ENCODE measurements around the gene TMEM145. TPM values are rescaled to one million over a fixed set of nuclear protein-coding genes. Genes with fewer than 3 reads are reported as not detected.
A peak's percentile ranks its signal among the peaks of the same experiment; 100 is the strongest.

TMEM145 gene
- total and polyA plus RNA-seq, 10 of the 15 experiments (the other 5 are each of a cell fraction or from before 2014, with no cell fraction given), result 0.04 to 0.97 (median 0.16) TPM; not detected in 4

GRCh38 chr19:42292963-42293362, 20.1 kb upstream of the TMEM145 start:
- ATAC-seq, result no peak
- no peaks in the 10 kb centered on the region for H3K27me3 ChIP-seq (replicated peaks in 1 of 2; ENCODE audit: control insufficient read depth in 2 of 2, insufficient read depth in 2 of 2, low read length in 1 of 2)
- H3K4me1 ChIP-seq (ENCODE audit: control insufficient read depth, insufficient read depth, low read length), result no peaks in the 10 kb centered on the region; the same call in 1 of the 2 replicates
- no peak overlapping the region for H3K4me3 ChIP-seq
- FAIRE-seq, result no peak
- H3K9ac ChIP-seq (ENCODE audit: control insufficient read depth, insufficient read depth, low read length), result no peak overlapping the region
- CTCF ChIA-PET, result interaction anchor here (0.9 to 1.0 kb wide), 2 partner anchors 160 to 184 kb away, joined by 3 to 4 read pairs; partner anchors contain the start of gene POU2F2
- H3K27ac ChIP-seq (ENCODE audit: control insufficient read depth, insufficient read depth), result no peak overlapping the region
- H4K20me1 ChIP-seq (ENCODE audit: control insufficient read depth, insufficient read depth), result no peaks in the 10 kb centered on the region
- RAD21 ChIA-PET (ENCODE audit: unreplicated experiment), result no interaction called here
- BruUV-seq (replicated peaks), result no TSS peak
- no peaks in the 10 kb centered on the region for H3K9me3 ChIP-seq (replicated peaks; ENCODE audit: control insufficient read depth, insufficient read depth, low read length)
- TF ChIP-seq STAT3 (IDR thresholded peaks at IDR 0.05; ENCODE audit: low read depth, low read length) (no peak), HCFC1 (IDR thresholded peaks at IDR 0.05; ENCODE audit: low read length) (no peak), POLR2A (IDR thresholded peaks at IDR 0.05; ENCODE audit: low read depth, low read length) (0 out of 2 replicates have a peak, but pooled peaks have one; percentile 20)
- POLR2A ChIA-PET, result no interaction called here
- DNase-seq (ENCODE audit: low read depth, low spot score), result no peak
- H3K36me3 ChIP-seq (ENCODE audit: control insufficient read depth in 2 of 2, insufficient read depth in 2 of 2, low read length in 1 of 2), result peaks cover 25 to 27% of the 10 kb centered on the region in 2 experiments
- in situ Hi-C loops (cut with MboI) (no loop called here), intact Hi-C loops (cut with micrococcal nuclease; ENCODE audit: unreplicated experiment) (no loop called here)
- H2AFZ ChIP-seq (ENCODE audit: control insufficient read depth, low read depth, low read length), result no peak overlapping the region
- no peak overlapping the region for H3K4me2 ChIP-seq (ENCODE audit: control insufficient read depth, insufficient read depth)
- SMC1A ChIA-PET (ENCODE audit: uncharacterized antibody, unreplicated experiment), result no interaction called here
- WGBS (ENCODE audit: insufficient coverage, insufficient replicate concordance, low lambda C conversion rate, missing lambda C conversion rate), result 91% methylated on average over 10 of the region's 14 CpGs
- H3K79me2 ChIP-seq (ENCODE audit: control insufficient read depth, insufficient read depth, low read length), result no peaks in the 10 kb centered on the region

DNA sequence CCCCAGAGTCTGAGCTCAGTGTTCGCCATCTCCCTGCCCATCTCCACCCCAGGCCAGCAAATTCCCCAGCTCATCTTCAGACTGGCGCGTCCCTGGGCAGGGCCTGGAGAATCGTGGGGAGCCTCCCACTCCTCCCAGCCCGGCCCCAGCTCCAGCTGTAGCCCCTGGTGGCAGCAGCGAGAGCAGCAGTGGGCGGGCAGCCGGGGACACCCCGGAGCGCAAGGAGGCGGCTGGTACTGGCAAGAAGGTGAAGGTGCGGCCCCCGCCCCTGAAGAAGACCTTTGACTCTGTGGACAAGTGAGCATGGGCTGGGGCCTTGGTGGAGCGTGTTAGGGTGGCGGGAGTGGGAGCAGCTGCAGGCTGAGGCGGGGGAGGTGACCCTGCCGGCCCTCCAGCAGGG, 19.6 kb upstream of the TMEM145 start:
- in situ Hi-C loops (cut with MboI) (no loop called here), intact Hi-C loops (cut with micrococcal nuclease; ENCODE audit: unreplicated experiment) (no loop called here)
- TF ChIP-seq MYC (IDR thresholded peaks at IDR 0.05; ENCODE audit: insufficient read depth, insufficient read length, insufficient replicate concordance, low read length, severe bottlenecking), result no peak
- TF ChIP-seq GABPA (IDR thresholded peaks at IDR 0.05; ENCODE audit: low read depth), result no peak
- TF ChIP-seq HDGF (IDR thresholded peaks at IDR 0.05), result no peak
- no peak for TF ChIP-seq TCF3 (IDR thresholded peaks at IDR 0.05; ENCODE audit: borderline replicate concordance, insufficient read depth, low read depth, low read length)
- no peak for TF ChIP-seq SREBF2 (IDR thresholded peaks at IDR 0.05; ENCODE audit: low read length)
- TF ChIP-seq MEF2A (IDR thresholded peaks at IDR 0.05; ENCODE audit: insufficient read depth, low read depth, low read length), result no peak
- TF ChIP-seq, protein P1, sequence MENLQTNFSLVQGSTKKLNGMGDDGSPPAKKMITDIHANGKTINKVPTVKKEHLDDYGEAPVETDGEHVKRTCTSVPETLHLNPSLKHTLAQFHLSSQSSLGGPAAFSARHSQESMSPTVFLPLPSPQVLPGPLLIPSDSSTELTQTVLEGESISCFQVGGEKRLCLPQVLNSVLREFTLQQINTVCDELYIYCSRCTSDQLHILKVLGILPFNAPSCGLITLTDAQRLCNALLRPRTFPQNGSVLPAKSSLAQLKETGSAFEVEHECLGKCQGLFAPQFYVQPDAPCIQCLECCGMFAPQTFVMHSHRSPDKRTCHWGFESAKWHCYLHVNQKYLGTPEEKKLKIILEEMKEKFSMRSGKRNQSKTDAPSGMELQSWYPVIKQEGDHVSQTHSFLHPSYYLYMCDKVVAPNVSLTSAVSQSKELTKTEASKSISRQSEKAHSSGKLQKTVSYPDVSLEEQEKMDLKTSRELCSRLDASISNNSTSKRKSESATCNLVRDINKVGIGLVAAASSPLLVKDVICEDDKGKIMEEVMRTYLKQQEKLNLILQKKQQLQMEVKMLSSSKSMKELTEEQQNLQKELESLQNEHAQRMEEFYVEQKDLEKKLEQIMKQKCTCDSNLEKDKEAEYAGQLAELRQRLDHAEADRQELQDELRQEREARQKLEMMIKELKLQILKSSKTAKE (IDR thresholded peaks at IDR 0.05; ENCODE audit: low read depth, poor library complexity, severe bottlenecking), result no peak
- TF ChIP-seq NR2C1 (IDR thresholded peaks at IDR 0.05), result no peak
- TF ChIP-seq TAF1 (IDR thresholded peaks at IDR 0.05; ENCODE audit: borderline replicate concordance, low read depth, low read length), result no peak
- no peak for TF ChIP-seq MTA2 (IDR thresholded peaks at IDR 0.05; ENCODE audit: low read depth)
- TF ChIP-seq ZSCAN29 (IDR thresholded peaks at IDR 0.05), result no peak
- no peak for TF ChIP-seq NFXL1 (IDR thresholded peaks at IDR 0.05; ENCODE audit: borderline replicate concordance)
- TF ChIP-seq TCF7 (IDR thresholded peaks at IDR 0.05; ENCODE audit: borderline replicate concordance), result no peak
- Histone ChIP-seq H3K27me3 (replicated peaks in 1 of 2; ENCODE audit: control insufficient read depth in 2 of 2, insufficient read depth in 2 of 2, low read length in 1 of 2) (no peaks in the 10 kb centered on the region), H3K27ac (ENCODE audit: control insufficient read depth, insufficient read depth) (no peak overlapping the region), H3K9ac (ENCODE audit: control insufficient read depth, insufficient read depth, low read length) (no peak overlapping the region), H3K9me3 (replicated peaks; ENCODE audit: control insufficient read depth, insufficient read depth, low read length) (no peaks in the 10 kb centered on the region), H3K36me3 (ENCODE audit: control insufficient read depth in 2 of 2, insufficient read depth in 2 of 2, low read length in 1 of 2) (peaks cover 20 to 27% of the 10 kb centered on the region in 2 experiments), H4K20me1 (ENCODE audit: control insufficient read depth, insufficient read depth) (no peaks in the 10 kb centered on the region), H3K4me2 (ENCODE audit: control insufficient read depth, insufficient read depth) (no peak overlapping the region), H3K4me3 (no peak overlapping the region), H3K79me2 (ENCODE audit: control insufficient read depth, insufficient read depth, low read length) (no peaks in the 10 kb centered on the region), H3K4me1 (ENCODE audit: control insufficient read depth, insufficient read depth, low read length) (no peaks in the 10 kb centered on the region; the same call in 1 of the 2 replicates), H2AFZ (ENCODE audit: control insufficient read depth, low read depth, low read length) (no peak overlapping the region)
- SMC1A ChIA-PET (ENCODE audit: uncharacterized antibody, unreplicated experiment), result no interaction called here
- BruUV-seq (replicated peaks), result no TSS peak
- FAIRE-seq (no peak), DNase-seq (ENCODE audit: low read depth, low spot score) (no peak), ATAC-seq (no peak)
- RAD21 ChIA-PET (ENCODE audit: unreplicated experiment), result no interaction called here
- POLR2A ChIA-PET, result no interaction called here
- 91% methylated on average over 17 of the region's 17 CpGs for WGBS (ENCODE audit: insufficient coverage, insufficient replicate concordance, low lambda C conversion rate, missing lambda C conversion rate)
- CTCF ChIA-PET, result interaction anchor here (0.9 to 1.0 kb wide), 2 partner anchors 161 to 185 kb away, joined by 3 to 4 read pairs; partner anchors contain the start of gene POU2F2

Measured in GM12878 (cell line).